ENCODE data around the gene RASGRF1. TPM values are rescaled to one million over a fixed set of nuclear protein-coding genes. Genes with fewer than 3 reads are reported as not detected.
"Not testable (repeated sequence)": the region's sequence is repeated elsewhere in the genome, so short reads cannot be mapped to it uniquely, and the experiment has no call there.

Gene RASGRF1, protein sequence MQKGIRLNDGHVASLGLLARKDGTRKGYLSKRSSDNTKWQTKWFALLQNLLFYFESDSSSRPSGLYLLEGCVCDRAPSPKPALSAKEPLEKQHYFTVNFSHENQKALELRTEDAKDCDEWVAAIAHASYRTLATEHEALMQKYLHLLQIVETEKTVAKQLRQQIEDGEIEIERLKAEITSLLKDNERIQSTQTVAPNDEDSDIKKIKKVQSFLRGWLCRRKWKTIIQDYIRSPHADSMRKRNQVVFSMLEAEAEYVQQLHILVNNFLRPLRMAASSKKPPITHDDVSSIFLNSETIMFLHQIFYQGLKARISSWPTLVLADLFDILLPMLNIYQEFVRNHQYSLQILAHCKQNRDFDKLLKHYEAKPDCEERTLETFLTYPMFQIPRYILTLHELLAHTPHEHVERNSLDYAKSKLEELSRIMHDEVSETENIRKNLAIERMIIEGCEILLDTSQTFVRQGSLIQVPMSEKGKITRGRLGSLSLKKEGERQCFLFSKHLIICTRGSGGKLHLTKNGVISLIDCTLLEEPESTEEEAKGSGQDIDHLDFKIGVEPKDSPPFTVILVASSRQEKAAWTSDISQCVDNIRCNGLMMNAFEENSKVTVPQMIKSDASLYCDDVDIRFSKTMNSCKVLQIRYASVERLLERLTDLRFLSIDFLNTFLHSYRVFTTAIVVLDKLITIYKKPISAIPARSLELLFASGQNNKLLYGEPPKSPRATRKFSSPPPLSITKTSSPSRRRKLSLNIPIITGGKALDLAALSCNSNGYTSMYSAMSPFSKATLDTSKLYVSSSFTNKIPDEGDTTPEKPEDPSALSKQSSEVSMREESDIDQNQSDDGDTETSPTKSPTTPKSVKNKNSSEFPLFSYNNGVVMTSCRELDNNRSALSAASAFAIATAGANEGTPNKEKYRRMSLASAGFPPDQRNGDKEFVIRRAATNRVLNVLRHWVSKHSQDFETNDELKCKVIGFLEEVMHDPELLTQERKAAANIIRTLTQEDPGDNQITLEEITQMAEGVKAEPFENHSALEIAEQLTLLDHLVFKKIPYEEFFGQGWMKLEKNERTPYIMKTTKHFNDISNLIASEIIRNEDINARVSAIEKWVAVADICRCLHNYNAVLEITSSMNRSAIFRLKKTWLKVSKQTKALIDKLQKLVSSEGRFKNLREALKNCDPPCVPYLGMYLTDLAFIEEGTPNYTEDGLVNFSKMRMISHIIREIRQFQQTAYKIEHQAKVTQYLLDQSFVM (N-terminal part only)
- 0.33 and 2.2 TPM in 2 replicates for total RNA-seq

DNA sequence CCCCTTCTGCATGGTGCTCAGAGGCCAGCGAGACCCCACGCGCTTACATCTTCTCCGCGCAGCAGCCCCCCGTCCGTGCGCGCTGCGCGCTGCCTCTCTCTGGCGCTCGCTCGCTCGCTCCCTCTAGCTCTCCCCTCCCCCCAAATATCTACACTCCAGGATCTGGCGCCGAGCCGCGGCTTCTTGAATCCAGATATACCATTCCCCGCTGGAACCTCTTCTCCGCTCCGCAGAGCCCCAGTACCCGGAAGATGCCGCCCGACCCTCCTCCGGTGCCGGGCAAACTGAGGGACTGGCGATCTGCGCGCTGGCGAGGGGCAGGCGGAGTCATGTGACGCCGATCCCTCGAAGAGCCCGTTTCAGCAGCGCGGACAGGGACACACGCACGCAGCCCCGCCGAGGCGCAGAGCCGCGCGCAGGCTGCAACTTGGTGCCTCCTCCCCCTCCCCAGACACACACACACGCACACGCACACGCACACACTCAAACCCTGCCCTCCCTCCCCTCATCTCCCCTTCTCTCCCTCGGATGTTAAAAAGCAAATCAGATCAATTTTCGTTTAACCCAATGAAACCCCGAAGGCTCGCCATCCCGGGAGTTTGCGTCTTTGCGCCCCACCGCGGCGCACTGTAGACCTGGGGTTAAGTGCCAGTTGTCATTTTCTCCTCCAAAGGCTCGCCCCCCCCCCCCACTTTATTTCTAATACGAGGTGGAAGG is at the start of gene RASGRF1:
RASGRF1 (minus strand) TSS at position 294 of the 717 bp plus-strand sequence; CDS start at position 12, 282 bp downstream.
- DNase-seq = peak; percentile 11

- no peak for DNase-seq
Observed at GRCh38 chr15:79136434-79137046, 46.0 kb upstream of the RASGRF1 start.

GRCh38 chr15:79133309-79133708 is 42.7 kb upstream of the RASGRF1 start:
- DNase-seq = no peak

DNA sequence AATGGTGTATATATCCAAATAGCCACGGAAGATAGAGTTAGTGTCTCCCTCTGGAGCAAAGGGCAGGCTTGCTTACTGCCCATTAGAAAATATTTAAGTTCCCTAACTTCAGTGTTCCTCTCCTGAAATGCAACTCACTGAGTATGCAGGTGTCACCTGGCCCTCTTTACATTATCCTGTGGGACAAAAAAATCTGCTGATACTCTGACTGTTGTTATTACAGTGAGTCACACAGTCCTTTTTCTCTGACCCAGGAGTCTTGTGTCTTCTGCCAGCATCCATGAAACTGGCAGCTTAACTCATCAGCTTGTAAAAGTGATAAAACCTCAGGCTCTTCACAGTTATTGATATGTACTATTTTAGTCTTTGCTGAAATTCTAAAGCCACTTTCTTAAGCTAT is 42.2 kb upstream of the RASGRF1 start:
- DNase-seq = no peak

DNA sequence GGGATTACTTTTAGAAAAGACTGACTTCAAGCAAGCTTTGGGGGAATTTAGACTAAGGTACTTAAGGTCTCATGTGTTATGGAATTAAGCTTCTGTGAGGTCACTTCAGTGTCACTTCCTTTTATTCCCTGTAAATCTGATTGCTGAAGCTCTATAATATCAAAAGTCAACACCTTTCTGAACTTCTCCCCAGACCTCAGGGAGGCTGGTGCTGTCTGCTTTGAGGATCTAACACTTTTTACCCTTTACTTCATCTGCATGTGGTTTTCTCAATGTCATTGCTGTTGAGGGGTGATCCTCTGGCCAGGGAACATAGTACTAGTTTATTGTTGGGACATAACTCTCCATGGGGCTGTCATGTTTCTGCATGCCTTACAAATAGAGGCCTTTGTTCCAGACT is 41.8 kb upstream of the RASGRF1 start:
- DNase-seq = no peak

DNA sequence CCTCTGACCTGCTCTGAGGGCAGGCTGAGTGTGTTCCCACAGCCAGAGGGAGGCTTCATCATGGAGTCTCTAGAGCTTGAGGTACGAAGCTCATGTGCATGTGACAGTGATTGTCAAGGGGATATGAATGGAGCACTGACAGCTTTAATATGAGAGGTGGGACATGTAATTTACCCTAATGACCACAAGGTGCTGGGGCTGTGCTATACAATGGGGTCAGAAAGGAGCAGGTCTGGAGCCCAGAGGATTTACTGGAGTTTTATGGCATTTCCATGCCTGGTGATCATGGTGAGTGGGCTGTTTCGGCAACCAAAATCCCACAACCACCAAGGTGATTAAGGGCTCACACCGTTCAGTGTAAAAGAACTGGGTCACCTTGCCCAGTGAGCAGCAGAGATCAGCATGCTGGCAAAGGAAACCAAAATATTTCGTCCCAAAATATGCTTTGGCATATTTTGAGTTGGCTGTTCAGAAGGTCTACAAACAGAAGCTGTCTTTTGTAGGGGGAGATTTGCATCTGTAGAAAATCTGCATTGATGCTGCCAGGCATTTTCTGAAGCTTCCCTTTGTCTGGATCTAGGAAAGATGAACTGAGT is 40.1 kb upstream of the RASGRF1 start:
- peak; percentile 5 for DNase-seq

GRCh38 chr15:79129235-79129634 is 38.7 kb upstream of the RASGRF1 start:
- no peak for DNase-seq

GRCh38 chr15:79128556-79128955 is 38.0 kb upstream of the RASGRF1 start:
- DNase-seq = no peak

DNA sequence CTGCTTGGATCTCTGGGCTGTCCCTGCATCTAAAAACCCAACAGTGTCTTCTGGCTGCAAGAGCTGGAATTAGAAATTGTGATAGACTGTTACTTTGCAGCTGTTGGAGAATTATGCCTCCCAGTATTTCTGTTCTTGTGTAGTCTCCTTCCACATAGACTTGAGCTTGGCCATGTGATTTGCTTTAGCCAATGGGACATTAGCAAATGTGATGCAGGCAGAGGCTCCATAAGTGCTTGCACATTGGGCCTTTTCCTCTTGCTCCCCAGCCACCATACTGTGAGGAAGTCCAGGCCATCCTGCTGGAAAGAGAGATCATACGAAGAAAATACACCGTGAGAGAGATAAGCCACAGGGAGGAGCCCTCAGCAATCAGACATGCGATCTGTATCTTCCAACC is 33.8 kb upstream of the RASGRF1 start:
- no peak for DNase-seq

DNA sequence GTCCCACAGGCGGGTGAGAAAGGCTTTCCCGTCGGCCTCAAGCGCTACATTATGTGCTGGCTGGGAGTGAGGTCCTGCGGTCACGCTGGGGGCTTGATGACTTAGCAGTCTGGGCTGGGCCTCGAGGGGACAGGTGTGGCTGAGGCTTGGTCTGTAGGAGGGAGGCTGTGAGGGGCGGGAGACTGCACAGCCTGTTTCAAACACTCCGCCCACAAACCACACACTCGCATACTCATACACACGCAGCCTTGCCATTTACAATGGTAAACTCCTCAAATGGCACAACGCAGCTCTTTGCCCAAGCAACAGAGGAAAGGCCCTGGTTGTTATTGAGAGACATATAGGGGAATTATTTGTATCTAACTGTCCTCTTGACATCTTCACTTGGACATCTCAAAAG is 32.4 kb upstream of the RASGRF1 start:
- DNase-seq = no peak

DNA sequence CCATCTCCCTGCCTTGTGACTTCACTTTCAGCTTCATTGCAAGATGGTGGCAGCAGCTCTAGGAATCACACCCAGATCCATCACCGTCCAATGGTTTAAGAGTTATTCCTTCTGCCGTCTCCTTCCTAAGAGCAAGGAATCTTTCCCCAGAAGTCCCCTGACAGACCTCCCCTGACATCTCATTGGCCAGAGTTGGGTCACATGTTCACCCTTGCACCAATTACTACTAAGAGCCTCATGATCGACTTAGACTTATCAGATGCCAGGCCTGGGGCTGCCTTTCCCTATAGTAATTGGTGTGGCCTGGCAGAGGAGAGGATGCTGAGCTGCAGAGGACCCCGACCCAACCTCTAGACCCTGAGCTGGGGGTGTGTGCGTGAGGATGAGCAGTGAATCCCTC is 31.8 kb upstream of the RASGRF1 start:
- DNase-seq = no peak

DNA sequence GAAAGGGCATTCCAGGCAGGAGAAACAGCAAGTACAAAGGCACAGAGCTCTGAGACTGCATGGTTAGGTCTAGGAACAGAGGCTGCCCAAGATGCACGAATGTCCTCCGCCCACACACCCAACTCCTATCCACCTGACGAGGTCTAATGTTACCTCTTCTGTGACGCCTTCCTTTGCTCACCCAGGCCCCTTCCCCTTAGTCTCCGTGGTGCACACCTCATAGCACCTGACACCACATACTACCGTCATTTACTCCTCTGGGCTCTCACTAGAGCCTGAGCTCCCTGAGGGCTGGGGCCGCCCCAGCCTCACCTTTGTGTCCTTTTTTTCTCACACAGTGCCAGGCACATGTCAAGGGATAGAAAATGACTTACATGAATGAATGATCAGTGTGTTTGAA is 31.0 kb upstream of the RASGRF1 start:
- DNase-seq = no peak

- no peak for DNase-seq
Observed at GRCh38 chr15:79117442-79118204, 27.0 kb upstream of the RASGRF1 start.

DNA sequence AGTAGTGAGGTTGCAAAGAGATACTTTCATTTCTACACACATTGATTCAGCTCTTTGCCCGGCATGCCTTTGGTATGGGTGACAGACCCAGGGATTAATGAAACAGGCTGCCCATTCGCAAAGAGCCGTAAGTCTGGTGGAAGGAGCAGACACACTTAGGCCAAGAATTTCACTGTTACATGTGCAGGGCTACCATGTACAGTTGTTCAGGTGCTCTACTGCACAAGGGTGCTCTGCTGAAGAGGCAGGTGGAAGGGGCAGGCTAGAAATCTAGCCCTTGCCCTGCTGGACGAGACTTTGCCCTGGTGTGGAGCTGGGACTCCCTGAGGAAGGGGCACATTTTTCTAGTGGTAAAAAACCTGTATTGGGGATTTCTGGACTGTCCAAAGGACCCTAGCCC is 26.2 kb upstream of the RASGRF1 start:
- no peak for DNase-seq

DNA sequence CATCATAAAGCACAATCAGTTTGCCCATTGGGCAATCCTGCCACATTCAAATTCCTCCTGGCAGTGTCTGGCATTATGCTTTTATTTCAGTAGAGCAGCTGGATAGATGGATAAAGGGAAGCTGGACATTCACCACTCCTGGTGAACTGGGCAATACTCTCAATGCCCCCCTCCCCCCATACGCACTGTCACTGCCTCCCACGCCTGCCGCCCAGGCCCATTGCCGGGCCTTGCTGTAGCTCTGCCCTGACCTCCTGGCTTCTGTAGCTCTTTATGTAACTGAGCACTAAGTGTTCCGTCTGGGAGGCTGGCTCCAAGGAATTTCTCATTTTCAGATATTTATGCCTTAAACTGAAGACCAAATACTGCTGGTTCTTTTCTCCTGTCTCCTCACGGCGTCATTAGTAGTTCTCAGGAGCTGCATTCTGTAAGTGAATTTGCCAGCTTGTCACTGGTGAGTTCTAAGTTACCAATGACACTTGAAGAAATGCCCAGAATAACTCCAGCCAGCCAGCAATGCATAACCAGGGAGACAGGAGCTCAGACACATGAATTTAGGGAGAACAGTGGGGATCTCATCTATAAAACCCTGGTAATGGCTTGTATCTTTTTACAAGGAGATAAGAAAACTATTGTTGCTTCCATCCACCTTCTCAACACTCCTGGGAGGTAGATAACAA is 25.5 kb upstream of the RASGRF1 start:
- DNase-seq = no peak

DNA sequence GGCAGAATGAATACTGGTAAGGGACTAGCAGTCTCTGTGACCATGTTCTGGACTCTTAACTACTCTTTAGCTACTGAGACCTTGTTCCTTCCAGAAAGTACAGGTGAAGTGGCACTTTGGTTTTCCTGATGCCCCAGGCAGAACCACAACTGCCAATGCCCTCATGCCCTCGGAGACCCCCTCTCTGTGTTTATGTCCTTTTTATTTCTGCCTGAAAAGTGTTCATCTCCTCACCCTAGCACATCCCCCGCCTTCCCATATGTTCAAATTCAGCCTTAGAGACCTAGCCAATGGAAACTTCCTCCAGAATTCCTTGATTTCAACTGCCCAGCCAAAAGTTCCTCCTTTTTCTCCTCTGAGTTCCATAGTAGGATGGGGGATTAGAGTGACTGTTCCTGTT is 23.3 kb upstream of the RASGRF1 start:
- no peak for DNase-seq

DNA sequence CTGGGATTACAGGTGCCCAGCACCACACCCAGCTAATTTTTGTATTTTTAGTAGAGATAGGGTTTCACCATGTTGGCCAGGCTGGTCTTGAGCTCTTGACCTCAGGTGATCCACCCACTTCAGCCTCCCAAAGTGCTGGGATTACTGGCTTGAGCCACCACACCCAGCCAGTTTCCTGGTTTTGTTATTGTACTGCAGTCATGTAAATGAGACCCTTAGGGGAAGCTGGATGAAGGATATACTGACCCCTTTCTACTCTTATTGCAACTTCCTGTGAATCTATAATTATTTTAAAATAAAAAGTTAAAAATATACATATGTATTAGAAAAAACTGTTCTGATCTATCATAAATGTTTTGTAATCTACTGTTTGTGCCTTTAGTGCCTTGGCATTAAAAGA is 20.8 kb upstream of the RASGRF1 start:
- DNase-seq = not testable (repeated sequence)

DNA sequence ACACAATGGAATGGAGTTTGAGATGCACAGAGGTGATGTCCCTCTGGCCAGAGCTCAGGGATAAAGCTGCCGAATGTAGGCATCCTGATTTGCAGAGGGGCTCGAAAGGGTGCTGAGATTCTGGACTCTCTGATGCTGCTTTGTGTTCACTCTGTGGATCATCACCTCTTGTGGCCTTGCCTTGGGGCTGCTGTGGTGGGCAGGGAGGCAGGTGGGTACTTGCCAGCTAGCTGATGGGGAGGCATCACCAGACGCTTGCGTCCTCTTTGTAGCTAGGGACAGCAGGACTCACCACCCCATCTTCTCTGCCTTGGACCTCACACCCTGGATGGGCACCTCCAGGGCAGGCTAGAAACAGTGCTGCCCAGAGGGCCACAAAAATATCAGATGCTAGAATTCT is 14.6 kb upstream of the RASGRF1 start:
- no peak for DNase-seq

DNA sequence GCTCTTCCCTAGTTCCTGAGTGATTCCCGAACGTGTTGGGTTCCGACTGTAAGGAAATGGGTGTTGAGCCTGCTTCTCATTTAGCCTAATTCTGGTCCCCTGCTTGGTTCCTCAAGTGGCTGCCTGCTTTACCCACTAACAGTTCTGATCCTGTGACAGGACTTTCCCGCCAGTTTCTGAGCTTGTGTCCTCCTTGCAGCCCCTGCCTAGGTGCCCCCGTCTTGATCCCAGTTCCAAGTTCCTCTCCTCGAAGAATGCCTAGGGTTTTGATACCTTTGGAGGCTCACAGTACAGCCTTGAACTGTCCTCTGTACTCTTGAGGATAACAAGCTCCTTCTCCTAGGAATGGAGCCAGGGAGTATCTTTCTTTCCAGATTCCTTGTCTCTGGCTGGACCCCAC is 12.0 kb upstream of the RASGRF1 start:
- no peak for DNase-seq

All from dermis blood vessel endothelial cell (primary cell).